A549 treated with CpdA at 1 μM for 4 hours (cell line): Measurements from ENCODE around the gene LRRC75B. TPM values are rescaled to one million over a fixed set of nuclear protein-coding genes. Genes with fewer than 3 reads are reported as not detected.

ENCODE experiments used
- total RNA-seq: library from RNA; stranded (reverse); fragments of 200-300 nt; extraction: Qiagen RNA extraction; gene quantifications from 5 replicates; pipeline ENCODE4 v1.2.3, GENCODE V29; 2022; ENCODE audit warnings: low read depth

The LRRC75B gene, protein sequence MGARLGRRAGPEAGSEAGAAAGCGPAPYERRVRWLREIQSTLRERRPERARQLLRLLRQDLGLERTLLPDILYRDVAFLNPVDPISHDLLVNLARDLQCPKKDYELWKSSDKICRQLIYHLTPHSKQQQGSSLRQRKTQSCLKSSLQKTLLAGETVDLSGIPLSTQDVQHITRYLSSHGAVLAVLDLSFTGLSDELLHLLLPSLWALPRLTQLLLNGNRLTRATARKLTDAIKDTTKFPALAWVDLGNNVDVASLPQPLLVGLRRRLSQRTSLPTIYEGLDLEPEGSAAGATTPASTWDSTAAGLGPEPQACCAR
- 5.8 to 9.6 TPM (median 8.2 TPM) in 5 replicates for total RNA-seq

GRCh38 chr22:24592851-24593558 is at the start of gene LRRC75B:
Gene LRRC75B, minus strand, starts transcription at chr22:24593073. Its CDS starts 34 bp downstream, at chr22:24593039.

GRCh38 chr22:24602847-24603769 is 10.2 kb upstream of the LRRC75B start, which contains the start of gene GGT1:
Gene GGT1, plus strand, starts transcription at chr22:24603193. Its CDS starts 7,889 bp downstream, at chr22:24611082.

DNA sequence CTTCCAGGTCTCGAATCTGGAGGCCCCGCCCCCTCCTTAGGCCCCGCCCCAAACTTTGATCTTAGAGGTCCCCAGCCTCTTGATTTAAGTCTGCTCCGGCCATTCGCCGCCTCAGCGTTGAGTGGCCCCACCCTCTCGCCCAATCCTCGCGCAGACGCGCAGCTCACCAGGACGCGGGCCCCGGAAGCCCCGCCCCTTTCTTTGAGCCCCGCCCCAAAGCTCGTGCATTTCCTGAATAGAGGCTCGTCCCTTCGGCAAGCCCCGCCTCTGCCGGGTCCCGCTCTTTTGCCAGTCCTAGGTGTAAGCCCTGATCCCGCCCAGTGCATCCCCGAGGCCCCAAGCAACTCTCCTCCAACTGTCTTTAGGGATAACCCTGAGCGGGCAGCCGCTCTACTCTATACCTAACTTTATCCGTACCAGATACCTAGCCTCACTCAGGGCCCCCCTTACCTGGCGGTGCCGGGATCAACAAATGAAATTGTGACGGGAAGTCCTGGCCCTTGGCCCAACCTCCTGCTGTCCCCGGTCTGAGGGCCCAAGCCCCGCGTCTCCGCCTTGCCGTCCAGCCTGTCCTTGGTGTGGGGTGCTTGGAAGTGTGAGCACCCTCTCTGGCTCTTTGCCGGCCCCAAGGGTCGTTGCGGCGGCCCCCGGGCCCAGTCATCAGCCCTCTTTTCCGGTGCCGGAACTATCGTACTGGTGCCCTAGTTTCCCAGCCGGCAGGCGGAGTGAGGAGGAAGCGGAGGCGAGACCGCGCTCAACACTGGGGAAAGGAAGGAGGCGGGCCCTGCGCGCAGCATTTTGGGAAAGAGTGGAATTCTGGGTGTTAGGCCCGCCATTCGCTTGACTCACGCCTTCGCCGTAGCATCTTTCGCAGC is 37.5 kb downstream of the LRRC75B start, which contains the start of gene SNRPD3:
SNRPD3 (plus strand) TSS at position 835 of the 875 bp plus-strand sequence. CDS start 1,676 bp downstream, outside the sequence.

DNA sequence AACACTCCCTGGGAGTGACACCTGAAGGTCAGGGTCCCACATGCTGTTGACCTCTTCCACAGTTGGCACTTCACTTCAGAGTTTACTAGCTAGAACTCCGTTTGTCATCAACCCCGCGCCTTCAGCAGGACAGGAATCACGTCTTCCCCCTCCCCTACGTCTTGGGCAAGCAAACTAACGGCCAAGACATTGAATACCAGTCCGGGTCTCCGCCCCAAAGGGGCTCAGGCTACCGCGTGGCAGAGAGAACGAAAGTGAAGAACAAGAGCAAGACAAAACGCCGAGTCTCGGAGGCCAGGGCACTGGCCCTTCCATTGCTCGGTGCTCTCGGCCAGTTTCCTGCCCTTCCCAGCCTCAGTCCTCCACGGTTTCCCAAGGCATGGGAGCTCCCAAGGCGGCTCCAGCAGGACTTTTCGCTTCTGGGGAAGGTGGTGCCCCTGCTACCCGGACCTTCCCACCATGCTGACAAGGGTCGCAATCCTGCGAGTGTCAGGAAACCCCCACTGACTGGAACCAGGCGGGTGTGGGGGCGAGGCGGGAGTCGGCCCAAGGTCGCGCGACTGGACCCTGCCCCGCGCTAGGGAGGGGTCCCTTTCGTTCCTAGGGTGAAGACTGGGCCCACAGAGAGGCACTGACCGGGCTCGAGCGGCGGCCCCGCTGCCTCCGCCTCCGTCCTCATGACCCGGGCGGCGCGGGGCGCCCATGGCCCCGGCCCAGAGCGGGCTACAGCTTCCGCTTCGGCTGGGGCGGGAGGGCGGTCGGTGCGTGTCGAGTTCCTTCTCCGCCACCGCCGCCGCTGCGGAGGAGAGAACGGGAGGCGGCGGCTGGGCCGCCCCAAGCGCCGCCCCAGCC is 38.3 kb downstream of the LRRC75B start, which contains the start of gene GUCD1:
GUCD1 (minus strand) TSS at position 826 of the 852 bp plus-strand sequence; CDS start at position 679, 147 bp downstream.

Other genes with a start within 250 kb of the LRRC75B start
- gene ADORA2A, start 165.5 kb downstream of the LRRC75B start, total RNA-seq: 0.88 to 1.0 TPM (median 0.94 TPM) in 5 replicates
- gene UPB1, start 97.7 kb downstream of the LRRC75B start, total RNA-seq: not detected in 5 replicates
- 42.1 to 47.3 TPM (median 45.7 TPM) in 5 replicates for gene GUCD1, start 37.9 kb downstream of the LRRC75B start, total RNA-seq
- gene SNRPD3, start 37.1 kb downstream of the LRRC75B start, total RNA-seq: 140 to 280 TPM (median 158 TPM) in 5 replicates
- gene GGT1, start 10.1 kb upstream of the LRRC75B start, total RNA-seq: 80.5 to 113 TPM (median 104 TPM) in 5 replicates
- gene PIWIL3, start 181.6 kb upstream of the LRRC75B start, total RNA-seq: not detected in 5 replicates
- 0.17 to 0.68 TPM (median 0.38 TPM) in 5 replicates for gene SGSM1, start 213.1 kb upstream of the LRRC75B start, total RNA-seq